ENCODE data around the gene TERB1. TPM values are rescaled to one million over a fixed set of nuclear protein-coding genes. Genes with fewer than 3 reads are reported as not detected.

Gene TERB1
- total RNA-seq, 2 experiments from 2014 or later: 0.47 TPM; not detected in 1

GRCh38 chr16:66706506-66706880, 94.9 kb downstream of the TERB1 start:
- DNase-seq (no peak), ATAC-seq (no peak)
- Mint-ChIP-seq H3K4me3 (no peak overlapping the region), H3K4me1 (no peaks in the 10 kb centered on the region), H3K27ac (no peak overlapping the region), H3K36me3 (no peaks in the 10 kb centered on the region), H3K27me3 (peaks cover 18% of the 10 kb centered on the region), H3K9me3 (ENCODE audit: low read depth) (no peaks in the 10 kb centered on the region)
- CTCF ChIA-PET: no interaction called here

GRCh38 chr16:66705790-66706505, 95.4 kb downstream of the TERB1 start:
- Mint-ChIP-seq H3K27ac (no peak overlapping the region), H3K4me3 (no peak overlapping the region), H3K9me3 (ENCODE audit: low read depth) (no peaks in the 10 kb centered on the region), H3K27me3 (peaks cover 19% of the 10 kb centered on the region), H3K36me3 (no peaks in the 10 kb centered on the region), H3K4me1 (peaks cover 1% of the 10 kb centered on the region)
- DNase-seq (no peak), ATAC-seq (no peak)
- CTCF ChIA-PET: no interaction called here

Other genes with a start within 250 kb of the TERB1 start
- 100 to 1,000 TPM; 199 to 220 TPM for gene CKLF, start 249.0 kb downstream of the TERB1 start, total RNA-seq
- gene CMTM1, start 235.1 kb downstream of the TERB1 start, total RNA-seq: 10 to 100 TPM; 21.1 to 21.4 TPM
- 1 to 10 TPM; 1.1 to 1.6 TPM for gene CMTM2, start 222.1 kb downstream of the TERB1 start, total RNA-seq
- 10 to 100 TPM; 85.0 to 90.3 TPM for gene CMTM3, start 196.9 kb downstream of the TERB1 start, total RNA-seq
- 1 to 10 TPM; 1.1 to 1.2 TPM for gene CMTM4, start 104.8 kb downstream of the TERB1 start, total RNA-seq
- 10 to 100 TPM; 71.6 to 81.0 TPM for gene DYNC1LI2, start 50.0 kb downstream of the TERB1 start, total RNA-seq
- 10 to 100 TPM; 81.1 to 88.5 TPM for gene NAE1, start 29.4 kb upstream of the TERB1 start, total RNA-seq
- not detected for gene CA7, start 42.8 kb upstream of the TERB1 start, total RNA-seq
- 10 to 100 TPM; 29.2 to 33.3 TPM for gene PDP2, start 78.9 kb upstream of the TERB1 start, total RNA-seq
- not detected for gene CDH16, start 117.3 kb upstream of the TERB1 start, total RNA-seq
- 1 to 10 TPM in 1 of 2 experiments, under 1 TPM in 1; 0.55 to 2.5 TPM for gene RRAD, start 124.0 kb upstream of the TERB1 start, total RNA-seq
- gene CIAO2B, start 132.8 kb upstream of the TERB1 start, total RNA-seq: 100 to 1,000 TPM; 124 to 131 TPM
- 10 to 100 TPM; 34.1 to 35.5 TPM for gene CES2, start 133.9 kb upstream of the TERB1 start, total RNA-seq
- 1 to 10 TPM; 2.3 to 4.5 TPM for gene CES3, start 159.7 kb upstream of the TERB1 start, total RNA-seq
- 10 to 100 TPM in 1 of 2 experiments, 1 to 10 TPM in 1; 8.1 to 11.7 TPM for gene CES4A, start 187.0 kb upstream of the TERB1 start, total RNA-seq
- 100 to 1,000 TPM; 180 to 196 TPM for gene CBFB, start 227.6 kb upstream of the TERB1 start, total RNA-seq